GM19467 (cell line): ENCODE results near the gene CEBPB.
"Not testable (repeated sequence)": the region's sequence is repeated elsewhere in the genome, so short reads cannot be mapped to it uniquely, and the experiment has no call there.

Experiments
- ATAC-seq: cut with Tn5 transposase; IDR thresholded peaks from one replicate; pipeline ENCODE4 v1.9.1; 2021; ENCODE audit warnings: mild to moderate bottlenecking, moderate library complexity; ENCODE audit not compliant: unreplicated experiment

CEBPB gene

GRCh38 chr20:50190251-50191064, at the start of gene CEBPB:
CEBPB (plus strand) TSS chr20:50190830; CDS start chr20:50191034, 204 bp downstream.
- peak; percentile 29 for ATAC-seq

GRCh38 chr20:50141018-50141675, 49.5 kb upstream of the CEBPB start:
- ATAC-seq: no peak

DNA sequence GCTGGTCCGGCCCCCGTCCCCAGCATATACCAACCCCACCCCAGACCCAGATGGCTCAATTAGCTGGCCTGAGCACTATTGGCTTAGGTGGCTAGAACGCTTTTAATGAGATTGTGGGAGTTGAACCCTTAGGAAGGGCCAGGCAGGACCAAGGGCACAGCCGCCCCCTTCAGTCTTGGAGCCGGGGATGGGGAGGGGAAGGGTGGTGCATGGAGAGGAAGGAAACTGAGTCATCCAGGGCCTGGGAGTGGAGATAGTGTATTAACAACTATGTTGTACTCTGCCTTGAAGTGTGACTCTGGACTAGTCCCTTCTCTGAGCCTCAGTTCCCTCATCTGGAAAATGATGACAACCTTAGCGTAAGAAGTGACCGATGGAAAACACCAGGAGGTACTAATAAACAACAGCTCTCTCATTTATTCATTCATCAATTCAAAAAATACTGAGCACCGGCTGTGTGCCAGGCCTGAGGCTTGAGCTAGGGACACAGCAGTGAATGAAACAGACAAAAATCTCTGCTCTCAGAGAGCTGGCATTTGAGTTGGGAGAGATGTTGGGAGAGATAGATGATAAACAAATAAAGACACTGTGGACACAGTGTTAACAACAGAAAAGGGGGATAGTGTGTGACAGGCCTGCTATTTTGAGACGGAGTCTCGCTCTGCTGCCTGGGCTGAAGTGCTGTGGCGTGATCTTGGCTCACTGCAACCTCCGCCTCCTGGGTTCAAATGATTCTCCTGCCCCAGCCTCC, 48.6 kb upstream of the CEBPB start:
- no peak for ATAC-seq

DNA sequence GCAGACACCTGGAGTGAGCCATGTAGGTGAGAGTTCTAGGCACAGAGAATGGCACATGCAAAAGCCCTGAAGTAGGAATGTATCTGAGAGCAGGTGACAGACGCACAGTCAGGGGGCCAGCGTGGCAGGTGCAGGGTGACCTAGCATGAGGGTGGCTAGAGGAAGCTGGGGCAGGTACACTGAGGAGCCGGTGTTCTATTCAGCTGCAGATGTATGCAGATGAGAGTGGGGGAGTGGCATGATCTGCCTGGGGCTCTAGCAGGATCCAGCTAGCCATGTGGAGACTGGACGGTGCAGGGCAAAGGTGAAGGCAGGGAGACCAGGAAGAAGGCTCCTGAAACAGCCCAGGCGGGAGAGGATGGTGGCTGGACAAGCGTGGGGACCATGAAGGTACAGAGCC, 47.8 kb upstream of the CEBPB start:
- no peak for ATAC-seq

- no peak for ATAC-seq
These were observed 46.3 kb upstream of the CEBPB start for GRCh38 chr20:50144362-50144761.

DNA sequence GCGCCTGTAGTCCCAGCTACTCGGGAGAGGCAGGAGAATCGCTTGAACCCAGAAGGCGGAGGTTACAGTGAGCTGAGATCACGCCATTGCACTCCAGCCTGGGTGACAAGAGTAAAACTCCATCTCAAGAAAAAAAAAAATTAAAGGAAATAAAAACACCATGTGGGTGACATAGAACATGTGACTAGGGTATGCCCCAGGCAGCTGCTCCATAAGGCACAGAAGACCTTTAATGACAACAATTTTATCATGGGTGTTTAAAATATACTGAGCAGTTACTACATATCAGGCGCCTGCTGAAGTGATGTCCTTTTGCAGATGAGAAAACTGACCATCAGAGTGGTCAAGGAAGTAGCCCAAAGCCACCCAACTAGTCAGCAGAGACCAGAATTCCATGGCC, 45.1 kb upstream of the CEBPB start:
- ATAC-seq: no peak

DNA sequence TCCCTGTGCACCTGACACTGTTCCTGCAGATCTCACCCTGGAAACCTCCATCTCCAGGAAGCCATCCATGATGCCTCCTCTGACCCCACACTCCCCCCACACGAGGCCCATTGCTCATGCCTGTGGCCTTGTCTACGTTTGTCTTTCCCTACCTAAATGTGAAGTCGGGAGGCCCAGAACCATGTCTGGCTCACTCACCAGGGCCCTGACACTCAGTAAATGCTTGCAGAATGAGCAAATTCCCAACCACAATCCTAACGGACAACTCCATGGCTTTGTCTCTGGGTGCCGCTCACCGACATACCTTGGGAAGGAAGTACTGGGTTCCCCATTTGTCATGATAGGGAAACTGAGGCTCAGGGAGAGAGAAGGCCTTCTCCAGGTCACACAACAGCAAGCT, 44.4 kb upstream of the CEBPB start:
- ATAC-seq: no peak

DNA sequence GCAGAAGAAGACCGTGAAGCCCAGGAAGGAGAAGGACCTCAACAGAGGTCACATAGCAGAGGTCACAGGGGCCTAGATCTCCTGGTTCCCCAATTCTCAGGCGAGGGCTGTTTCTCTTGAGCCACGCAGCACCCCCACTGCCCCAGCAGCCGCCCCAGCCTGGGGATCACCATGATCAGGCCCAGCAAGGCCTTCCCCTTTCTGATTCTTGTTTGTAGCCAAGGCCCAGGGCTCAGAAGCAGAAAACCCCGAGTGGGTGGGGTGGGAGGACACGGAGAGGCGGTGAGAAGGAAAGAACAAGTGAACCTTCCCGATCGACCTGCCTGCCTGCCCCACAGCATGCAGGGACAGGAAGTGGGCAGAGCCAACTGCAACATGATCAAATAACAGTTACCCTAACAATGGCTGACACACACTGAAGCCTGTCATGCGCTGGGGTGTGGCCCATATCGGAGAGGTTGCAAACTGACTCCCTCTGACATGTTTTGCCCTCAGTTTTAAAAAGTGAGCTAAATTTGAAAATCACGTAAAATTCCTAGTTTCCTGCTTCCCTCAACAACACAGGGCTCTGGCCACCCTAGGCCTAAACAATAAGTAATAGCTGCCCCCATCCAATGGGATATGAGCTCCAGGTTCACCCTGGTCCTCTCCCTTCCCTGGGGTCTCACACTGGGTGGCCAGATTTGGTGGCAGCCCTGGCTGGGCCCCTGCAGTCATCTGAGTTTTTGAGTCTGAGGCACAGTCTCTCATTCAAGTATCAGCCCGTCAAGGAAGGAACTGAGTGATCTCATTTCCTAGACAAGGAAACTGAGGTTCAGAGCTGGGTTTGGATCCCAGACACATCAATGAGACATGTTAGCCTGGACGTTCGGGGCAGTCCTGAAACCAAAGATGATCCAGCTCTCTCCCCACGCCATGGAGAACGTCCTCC, 43.6 kb upstream of the CEBPB start:
- no peak for ATAC-seq

- ATAC-seq: no peak
These were observed 41.0 kb upstream of the CEBPB start for GRCh38 chr20:50149481-50150254.

DNA sequence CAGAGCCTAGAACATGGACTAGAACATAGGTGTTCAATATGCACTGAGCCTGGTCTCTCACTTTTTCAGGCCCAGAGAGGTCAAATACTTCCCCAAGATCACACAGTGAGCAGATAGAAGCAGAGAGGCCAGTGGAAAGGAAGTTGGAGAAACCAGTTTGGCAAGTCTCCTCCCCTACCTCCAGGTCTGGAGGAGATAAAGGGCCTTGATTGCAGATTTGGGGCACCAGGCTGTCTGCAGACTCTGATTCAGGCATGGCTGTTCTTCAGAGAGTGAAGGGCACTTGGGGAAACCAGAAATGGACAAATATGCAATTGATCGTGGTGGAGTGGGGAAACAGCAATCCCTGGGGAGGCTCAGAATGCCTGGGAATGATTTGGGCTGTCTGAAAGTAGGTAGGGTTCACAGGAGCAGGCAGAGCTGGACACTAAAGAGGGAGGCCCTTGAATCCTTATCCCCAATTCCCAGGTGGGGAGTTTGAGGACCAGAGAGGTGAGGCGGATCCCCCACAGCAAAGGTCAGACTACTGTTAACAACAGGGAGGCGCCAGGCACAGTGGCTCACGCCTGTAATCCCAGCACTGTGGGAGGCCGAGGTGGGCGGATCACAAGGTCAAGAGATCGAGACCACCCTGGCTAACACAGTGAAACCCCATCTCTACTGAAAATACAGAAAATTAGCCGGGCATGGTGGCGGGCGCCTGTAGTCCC, 39.4 kb upstream of the CEBPB start:
- ATAC-seq: no peak

GRCh38 chr20:50152394-50153152, 38.1 kb upstream of the CEBPB start:
- ATAC-seq: no peak

DNA sequence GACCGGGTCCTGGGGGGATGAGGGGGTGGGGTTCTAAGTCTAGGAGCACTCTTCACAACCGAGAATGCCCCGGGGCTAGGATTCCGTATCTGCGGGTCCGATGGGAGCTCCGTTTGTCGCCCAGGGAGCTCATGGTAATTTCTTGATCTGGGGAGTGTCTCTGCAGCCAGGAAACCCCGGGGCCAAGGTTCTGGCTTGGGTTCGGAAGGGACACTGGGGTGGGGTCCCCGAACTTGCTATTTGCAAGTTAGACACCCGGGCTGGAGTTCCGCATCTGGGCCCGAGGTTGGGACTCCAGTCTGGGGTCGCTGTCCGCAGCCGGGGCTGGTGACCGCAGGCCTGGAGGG, 37.5 kb upstream of the CEBPB start:
- peak; percentile 13 for ATAC-seq

GRCh38 chr20:50153500-50154377, 36.9 kb upstream of the CEBPB start, which contains the start of gene PEDS1:
PEDS1 (minus strand) TSS chr20:50153723; CDS start chr20:50153637, 86 bp downstream.
- ATAC-seq: peak; percentile 93

GRCh38 chr20:50161494-50161893, 29.1 kb upstream of the CEBPB start:
- ATAC-seq: not testable (repeated sequence)

GRCh38 chr20:50163570-50164317, 26.9 kb upstream of the CEBPB start:
- ATAC-seq: no peak

- ATAC-seq: peak; percentile 78
These were observed 24.7 kb upstream of the CEBPB start for GRCh38 chr20:50165684-50166554.
